Measurements from ENCODE around the gene BOD1.

Gene BOD1

DNA sequence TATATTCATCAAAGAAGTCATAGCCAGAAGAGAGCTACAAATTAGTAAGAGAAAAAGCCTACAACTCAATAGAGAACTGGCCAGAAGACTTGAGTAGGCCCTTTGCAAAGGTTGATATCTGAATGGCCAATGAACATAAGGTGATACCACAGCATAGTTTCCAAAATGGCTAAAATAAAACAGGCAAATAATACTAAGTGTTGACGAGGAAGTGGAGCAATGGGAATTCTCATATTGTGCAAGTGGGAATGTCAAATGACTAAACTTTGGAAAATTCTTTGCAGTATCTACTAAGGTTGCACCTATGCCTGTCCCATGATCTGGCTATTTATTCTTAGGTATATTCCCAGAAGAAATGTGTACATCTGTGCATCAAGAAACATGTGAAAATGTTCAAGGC is 48.3 kb downstream of the BOD1 start:
- TF ChIP-seq GATA3 (IDR thresholded peaks at IDR 0.05; ENCODE audit: low read depth, low read length) (no peak), GATA2 (IDR thresholded peaks at IDR 0.05; ENCODE audit: low read depth, low read length) (no peak)

DNA sequence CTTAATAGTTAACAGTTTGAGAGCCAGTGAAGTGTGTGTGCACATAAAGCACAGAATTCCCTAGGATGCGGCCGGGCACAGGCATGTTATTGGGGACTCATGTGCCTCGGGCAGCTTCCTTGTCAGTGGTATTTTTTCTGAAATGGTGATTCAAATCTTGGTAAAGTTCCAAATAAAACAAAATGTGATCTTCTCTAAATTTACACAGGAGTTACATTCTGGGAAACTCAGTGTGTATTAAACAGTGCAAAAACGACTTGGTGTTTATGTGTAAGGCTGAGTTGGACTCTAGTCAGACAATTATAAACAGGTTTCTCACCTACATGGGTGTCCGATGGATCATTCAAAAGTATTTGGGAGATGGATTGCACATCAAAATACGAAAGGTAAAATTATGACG is 48.9 kb downstream of the BOD1 start:
- TF ChIP-seq GATA3 (IDR thresholded peaks at IDR 0.05; ENCODE audit: low read depth, low read length) = no peak
- no peak for TF ChIP-seq GATA2 (IDR thresholded peaks at IDR 0.05; ENCODE audit: low read depth, low read length)

DNA sequence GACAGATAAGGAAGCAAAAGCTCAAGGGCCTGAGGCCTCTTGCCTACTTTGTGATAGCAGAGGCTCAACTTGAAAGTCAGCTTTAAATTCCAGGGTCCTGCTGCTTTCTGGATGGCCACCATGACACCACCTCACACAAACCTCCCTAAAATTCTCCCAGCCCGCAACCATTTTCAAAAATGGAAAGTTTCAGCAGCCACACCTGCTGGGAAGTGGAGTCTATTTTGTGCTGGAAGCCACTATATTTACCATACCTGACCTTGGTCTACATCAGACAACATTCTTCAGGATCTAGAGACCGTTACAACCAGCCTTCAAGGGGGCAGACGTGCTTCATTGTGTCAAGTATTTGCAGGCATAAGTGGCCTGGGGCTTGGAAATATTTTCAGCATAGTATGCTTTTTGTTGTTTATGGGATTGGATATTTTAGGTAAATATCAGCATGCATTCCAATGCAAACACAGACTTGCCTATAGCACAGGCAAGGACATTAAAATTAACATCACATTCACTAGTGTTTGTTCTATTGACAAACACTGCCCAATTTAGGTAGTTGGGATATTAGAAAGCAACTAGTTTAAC is 50.9 kb downstream of the BOD1 start:
- TF ChIP-seq GATA2 (IDR thresholded peaks at IDR 0.05; ENCODE audit: low read depth, low read length) (no peak), GATA3 (IDR thresholded peaks at IDR 0.05; ENCODE audit: low read depth, low read length) (no peak)

DNA sequence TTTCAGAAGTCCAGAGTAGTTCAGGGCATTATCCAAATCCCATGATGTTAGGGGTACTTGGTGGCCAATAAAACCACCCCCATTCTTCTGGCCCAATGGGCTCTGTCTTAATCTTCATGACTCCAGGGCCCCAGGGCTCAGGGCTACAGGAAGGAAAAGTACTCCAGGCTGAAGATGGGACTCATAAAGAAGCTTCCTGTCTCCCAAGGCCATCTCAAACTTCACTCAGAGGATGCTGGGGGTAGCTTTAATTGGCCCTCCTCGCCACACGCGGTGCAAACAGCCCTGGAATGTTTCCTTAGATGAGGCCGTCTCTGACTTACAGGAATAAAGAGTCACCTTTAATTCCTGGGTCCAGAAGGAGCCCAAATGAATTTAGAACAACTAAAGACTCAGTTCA is 52.3 kb downstream of the BOD1 start:
- TF ChIP-seq GATA3 (IDR thresholded peaks at IDR 0.05; ENCODE audit: low read depth, low read length) (no peak), GATA2 (IDR thresholded peaks at IDR 0.05; ENCODE audit: low read depth, low read length) (no peak)

DNA sequence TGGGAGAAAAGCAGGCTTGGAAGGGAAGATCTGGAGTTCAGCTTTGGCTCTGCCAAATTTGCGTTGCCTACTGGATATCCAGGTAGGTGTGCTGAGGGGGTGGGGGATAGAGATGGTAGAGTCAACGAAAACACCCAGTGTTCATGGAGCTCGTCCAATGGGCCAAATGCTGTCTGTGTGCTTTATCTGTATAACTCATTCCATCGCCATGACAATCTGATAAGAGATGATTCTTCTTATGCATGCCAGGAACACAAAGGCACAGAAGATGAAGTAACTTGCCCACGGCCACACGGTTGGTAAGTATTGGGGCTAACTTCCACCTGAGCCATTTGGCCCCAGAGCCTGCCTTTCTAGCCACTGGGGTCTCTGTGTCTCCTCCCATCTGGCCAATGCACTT is 53.2 kb downstream of the BOD1 start:
- TF ChIP-seq GATA3 (IDR thresholded peaks at IDR 0.05; ENCODE audit: low read depth, low read length) = no peak
- no peak for TF ChIP-seq GATA2 (IDR thresholded peaks at IDR 0.05; ENCODE audit: low read depth, low read length)

GRCh38 chr5:173562451-173562850 is 54.0 kb downstream of the BOD1 start:
- TF ChIP-seq GATA2 (IDR thresholded peaks at IDR 0.05; ENCODE audit: low read depth, low read length) (no peak), GATA3 (IDR thresholded peaks at IDR 0.05; ENCODE audit: low read depth, low read length) (no peak)
